RWPE1 (cell line): Measurements from ENCODE around the gene ZNF442.
"Not testable (repeated sequence)": the region's sequence is repeated elsewhere in the genome, so short reads cannot be mapped to it uniquely, and the experiment has no call there.

Experiments
- CTCF ChIA-PET: fragments of 350-600 bp; sonication (Branson Sonifier 250); formaldehyde crosslinking; extraction: SDS; loops from one replicate; lab custom pipeline; 2021; lab: Yijun Ruan, JAX
- POLR2A ChIA-PET: fragments of 400-600 bp; formaldehyde crosslinking; extraction: SDS; loops from one replicate; lab custom pipeline; 2020; ENCODE audit warnings: antibody characterized with exemption; ENCODE audit not compliant: low non-redundant PET; lab: Yijun Ruan, JAX
- DNase-seq: peaks from one replicate; pipeline ENCODE4 v3.0.0; 2012; ENCODE audit warnings: low spot score
- H3K27ac ChIP-seq: fragments of 450-650 bp; 2 replicates; pipeline ENCODE4 v1.5.1; 2017
- TF ChIP-seq, protein P1 (sequence below): fragments of 450-650 bp; conservative IDR thresholded peaks from 2 replicates; pipeline ENCODE4 v1.5.1; 2017; ENCODE audit warnings: low read depth, mild to moderate bottlenecking

The ZNF442 gene

DNA sequence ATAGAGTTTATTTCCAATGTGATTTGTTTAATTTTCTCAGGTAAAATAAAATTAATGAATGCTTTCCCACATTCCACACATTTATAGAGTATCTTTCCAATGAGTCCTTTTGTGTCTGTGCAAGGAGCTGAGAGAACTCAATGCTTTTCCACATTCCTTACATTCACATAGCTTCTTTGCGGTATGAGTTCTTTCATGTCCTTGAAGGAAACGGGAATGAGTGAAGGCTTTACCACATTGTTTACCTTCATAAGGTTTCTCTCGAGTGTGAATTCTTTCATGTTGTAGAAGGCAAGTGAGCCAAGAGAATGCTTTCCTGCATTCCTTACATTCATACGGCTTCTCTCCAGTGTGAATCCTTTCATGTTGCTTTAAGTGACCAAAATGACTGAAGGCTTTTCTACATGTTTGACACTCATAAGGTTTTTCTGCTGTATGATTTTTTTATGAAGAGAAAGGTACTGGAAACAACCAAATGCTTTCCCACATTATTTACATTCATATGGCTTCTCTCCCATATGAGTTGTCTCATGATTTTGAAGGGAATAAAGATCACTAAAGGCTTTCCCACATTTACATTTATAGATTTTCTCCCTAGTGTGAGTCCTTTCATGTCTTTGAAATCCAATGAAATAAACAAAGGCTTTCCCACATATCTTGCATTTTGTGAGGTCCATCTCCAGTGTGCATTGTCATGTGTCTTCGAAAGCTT, 14.4 kb upstream of the ZNF442 start:
- POLR2A ChIA-PET: no interaction called here
- CTCF ChIA-PET: no interaction called here
- TF ChIP-seq, protein P1, sequence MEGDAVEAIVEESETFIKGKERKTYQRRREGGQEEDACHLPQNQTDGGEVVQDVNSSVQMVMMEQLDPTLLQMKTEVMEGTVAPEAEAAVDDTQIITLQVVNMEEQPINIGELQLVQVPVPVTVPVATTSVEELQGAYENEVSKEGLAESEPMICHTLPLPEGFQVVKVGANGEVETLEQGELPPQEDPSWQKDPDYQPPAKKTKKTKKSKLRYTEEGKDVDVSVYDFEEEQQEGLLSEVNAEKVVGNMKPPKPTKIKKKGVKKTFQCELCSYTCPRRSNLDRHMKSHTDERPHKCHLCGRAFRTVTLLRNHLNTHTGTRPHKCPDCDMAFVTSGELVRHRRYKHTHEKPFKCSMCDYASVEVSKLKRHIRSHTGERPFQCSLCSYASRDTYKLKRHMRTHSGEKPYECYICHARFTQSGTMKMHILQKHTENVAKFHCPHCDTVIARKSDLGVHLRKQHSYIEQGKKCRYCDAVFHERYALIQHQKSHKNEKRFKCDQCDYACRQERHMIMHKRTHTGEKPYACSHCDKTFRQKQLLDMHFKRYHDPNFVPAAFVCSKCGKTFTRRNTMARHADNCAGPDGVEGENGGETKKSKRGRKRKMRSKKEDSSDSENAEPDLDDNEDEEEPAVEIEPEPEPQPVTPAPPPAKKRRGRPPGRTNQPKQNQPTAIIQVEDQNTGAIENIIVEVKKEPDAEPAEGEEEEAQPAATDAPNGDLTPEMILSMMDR: no peak
- DNase-seq: no peak
- no peak overlapping the region for H3K27ac ChIP-seq

DNA sequence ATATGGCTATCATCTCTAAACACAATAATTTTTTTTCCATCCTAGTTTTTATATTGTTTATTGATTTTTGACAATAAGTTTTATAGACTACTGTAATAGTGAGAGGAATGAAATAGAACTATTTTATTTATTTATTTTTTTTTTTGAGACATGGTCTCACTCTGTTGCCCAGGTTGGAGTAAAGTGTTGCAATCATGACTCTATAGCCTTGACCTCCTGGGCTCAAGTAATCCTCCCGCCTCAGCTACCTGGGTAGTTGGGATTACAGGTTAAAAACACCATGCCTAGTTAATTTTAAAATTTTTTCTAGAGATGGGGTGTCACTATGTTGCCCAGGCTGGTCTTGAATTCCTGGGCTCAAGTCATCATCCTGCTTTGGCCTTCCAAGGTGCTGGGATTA, 8.5 kb upstream of the ZNF442 start:
- CTCF ChIA-PET: interaction anchor here (0.6 kb wide), 1 partner anchor 361 kb away, joined by 5 read pairs; no protein-coding TSS in a partner anchor

DNA sequence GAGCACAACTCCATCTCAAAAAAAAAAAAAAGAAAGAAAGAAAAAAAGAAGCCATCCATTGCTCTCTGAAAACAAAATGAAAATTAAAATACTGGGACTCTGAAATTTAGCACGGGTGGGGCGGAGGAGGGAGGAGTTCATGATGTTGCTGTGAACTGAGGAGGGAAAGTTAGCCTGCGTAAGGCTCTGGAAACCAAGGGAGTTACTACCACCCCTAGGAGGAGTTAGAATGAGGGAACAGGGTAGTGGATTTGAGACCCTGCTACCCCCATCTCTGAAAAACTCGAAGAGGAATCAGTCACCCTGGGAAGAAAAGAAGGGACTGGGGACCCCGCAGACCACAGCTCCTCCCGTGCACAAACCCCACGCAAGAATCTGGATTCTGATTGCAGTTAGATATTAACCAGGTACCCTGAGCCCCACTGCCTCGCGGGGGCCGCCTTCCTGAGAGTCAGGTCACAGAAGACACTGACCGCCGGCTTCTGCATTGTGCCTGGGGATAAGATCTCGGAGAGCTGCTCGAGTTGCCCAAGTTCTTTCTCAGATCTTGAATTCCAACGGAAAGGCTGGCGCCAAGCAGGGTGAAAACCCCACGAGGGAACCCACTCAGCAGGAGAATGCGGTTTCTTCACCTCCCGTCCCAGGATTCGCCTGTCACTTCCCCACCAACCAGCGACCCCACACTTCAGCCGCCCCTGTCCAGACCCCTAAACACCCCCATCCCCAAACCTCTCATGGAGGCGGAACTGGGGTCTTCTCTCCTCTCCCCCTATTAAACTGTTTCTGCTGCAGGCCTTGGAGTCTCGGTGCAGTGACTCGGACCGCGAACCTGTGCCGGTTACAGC, 870 bp downstream of the ZNF442 start:
- TF ChIP-seq, protein P1: no peak
- DNase-seq: peak; percentile 8
- ChIA-PET POLR2A (interaction anchor here (0.6 kb wide), 3 partner anchors 31 to 71 kb away, joined by 3 read pairs; partner anchors contain the start of gene ZNF563), CTCF (interaction anchor here (0.6 to 0.7 kb wide), 2 partner anchors 31 to 286 kb away, joined by 3 to 13 read pairs; partner anchors contain the start of gene ZNF563)
- H3K27ac ChIP-seq: peak overlapping the region; percentile 84

More for the DNA sequence above, 8.5 kb upstream of the ZNF442 start:
- POLR2A ChIA-PET: no interaction called here
- no peak overlapping the region for H3K27ac ChIP-seq
- DNase-seq: no peak
- TF ChIP-seq, protein P1: no peak

DNA sequence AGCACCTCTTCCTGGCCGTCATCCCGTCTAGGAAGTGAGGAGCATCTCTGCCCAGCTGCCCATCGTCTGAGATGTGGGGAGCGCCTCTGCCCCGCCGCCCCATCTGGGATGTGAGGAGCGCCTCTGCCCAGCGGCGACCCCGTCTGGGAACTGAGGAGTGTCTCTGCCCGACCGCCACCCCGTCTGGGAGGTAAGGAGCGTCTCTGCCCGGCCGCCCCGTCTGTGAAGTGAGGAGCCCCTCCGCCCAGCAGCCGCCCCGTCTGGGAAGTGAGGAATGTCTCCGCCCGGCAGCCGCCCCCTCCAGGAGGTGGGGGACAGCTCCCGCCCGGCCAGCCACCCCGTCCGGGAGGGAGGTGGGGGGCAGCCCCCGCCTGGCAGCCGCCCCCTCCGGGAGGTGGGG, 3.2 kb downstream of the ZNF442 start:
- CTCF ChIA-PET, H3K27ac ChIP-seq, DNase-seq: not testable (repeated sequence)
- POLR2A ChIA-PET: interaction anchor here (0.7 kb wide), 1 partner anchor 15 kb away, joined by 3 read pairs; no protein-coding TSS in a partner anchor

DNA sequence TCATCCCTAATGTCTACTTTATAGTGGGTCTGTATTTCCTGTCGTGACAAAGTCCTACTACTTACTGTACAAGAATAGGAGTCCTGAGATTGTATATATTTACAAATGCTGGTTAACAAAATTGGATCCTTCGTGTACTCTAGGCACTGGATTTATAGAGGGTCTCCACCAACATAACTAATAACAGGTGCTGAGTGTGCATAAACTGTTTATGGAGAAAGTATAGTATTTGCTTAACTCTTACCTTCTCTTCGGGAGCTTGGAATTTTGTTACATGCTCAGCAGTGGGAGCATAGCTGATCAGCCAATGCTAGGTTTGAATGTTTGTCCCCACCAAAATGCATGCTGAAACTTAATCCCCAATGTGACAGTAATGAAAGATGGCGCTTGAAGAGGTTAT, 12.1 kb downstream of the ZNF442 start:
- ChIA-PET POLR2A (no interaction called here), CTCF (interaction anchor here (0.6 kb wide), 1 partner anchor 12 kb away, joined by 3 read pairs; the partner anchor contains the start of gene ZNF442)

DNA sequence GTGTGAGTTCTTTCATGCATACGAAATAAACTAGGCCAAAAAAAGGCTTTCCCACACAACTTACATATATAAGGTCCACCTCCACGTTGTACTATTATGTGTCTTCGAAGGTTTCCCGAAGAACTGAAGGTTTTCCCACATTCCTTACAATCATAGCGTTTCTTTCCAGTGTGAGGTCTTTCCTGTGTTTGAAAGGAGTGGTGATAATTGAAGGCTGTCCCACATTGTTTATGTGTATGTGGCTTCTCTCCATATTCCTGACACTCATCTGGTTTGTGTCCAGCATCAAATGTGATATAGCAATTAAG, 14.6 kb downstream of the ZNF442 start:
- no peak overlapping the region for H3K27ac ChIP-seq
- ChIA-PET POLR2A (no interaction called here), CTCF (no interaction called here)
- no peak for DNase-seq
- TF ChIP-seq, protein P1: no peak

More for the DNA sequence above, 12.1 kb downstream of the ZNF442 start:
- no peak for DNase-seq
- no peak overlapping the region for H3K27ac ChIP-seq
- TF ChIP-seq, protein P1: no peak
